Tongue (tissue), 2 donors: ENCODE results near the gene NDRG4. TPM values are rescaled to one million over a fixed set of nuclear protein-coding genes. Genes with fewer than 3 reads are reported as not detected.

Experiments used
- DNase-seq: peaks from one replicate; pipeline ENCODE4 v3.0.0-alpha.2; 2015
- total RNA-seq: library from RNA; depleted of rRNA; stranded (reverse); fragments of >200 nt; gene quantifications from one replicate; pipeline ENCODE4 v1.2.3, GENCODE V29; 2014

The NDRG4 gene
- total RNA-seq: 14.2 TPM

DNA sequence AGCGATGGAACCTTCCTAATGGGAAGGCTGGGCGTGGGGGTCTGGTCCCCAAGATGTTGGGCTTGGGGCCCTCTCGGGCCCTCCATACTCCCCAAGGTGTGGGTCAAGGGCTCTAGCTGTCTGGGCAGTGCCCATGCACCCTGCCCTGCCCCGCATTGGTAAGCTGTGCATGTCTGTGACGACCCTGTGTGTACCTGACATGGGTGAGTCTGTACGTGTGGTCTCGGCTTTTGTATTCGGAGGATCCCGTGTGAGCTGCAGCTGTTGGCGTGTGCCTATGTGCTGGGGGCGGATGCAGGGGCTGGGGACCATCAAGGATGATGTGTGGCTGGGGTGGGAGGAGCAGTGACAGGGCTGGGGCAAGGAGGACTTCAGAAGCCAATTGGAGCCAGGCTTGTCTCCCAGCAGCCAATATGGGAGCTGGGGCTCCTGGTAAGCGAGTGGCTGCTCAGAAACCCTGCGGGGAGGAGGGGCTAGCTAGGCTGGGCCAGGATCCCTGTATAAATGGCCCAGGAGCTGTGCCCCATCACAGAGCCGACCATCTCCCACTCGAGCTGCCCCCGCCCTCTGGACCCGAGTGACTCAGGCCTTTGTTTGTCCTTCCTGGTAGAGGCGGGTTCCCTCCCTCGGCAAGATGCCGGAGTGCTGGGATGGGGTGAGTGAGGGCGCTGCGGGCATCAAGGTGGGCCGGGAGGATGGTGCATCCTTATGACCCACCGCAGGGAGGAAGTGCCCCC is at the start of gene NDRG4:
NDRG4 (plus strand) TSS at position 529 of the 737 bp plus-strand sequence; CDS start at position 635, 106 bp downstream.
- DNase-seq: peak; percentile 88

GRCh38 chr16:58450590-58450989 is 49.4 kb upstream of the NDRG4 start:
- no peak for DNase-seq

GRCh38 chr16:58451265-58451689 is 48.7 kb upstream of the NDRG4 start:
- no peak for DNase-seq

DNA sequence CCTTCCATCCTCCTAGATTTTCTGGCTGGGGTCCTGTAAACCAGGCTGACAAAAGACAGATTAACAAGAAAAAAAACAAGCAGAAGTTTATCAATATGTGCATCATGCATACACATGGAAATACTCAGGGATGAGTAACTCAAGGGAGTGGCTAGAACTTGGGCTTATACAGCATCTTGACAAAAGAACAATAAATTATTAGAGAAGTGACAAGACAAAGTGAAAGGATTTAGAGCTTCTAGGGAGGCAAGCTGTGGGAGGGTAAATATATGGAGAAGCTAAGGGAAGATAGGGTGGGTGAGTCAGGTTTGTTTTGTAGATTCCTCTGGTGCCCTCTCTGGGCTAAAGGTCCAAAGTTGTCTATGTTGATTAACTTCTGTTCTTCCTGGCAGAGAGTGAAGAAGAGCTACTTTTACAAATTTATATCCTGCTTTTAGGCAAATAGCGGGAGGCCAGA is 48.0 kb upstream of the NDRG4 start:
- DNase-seq: no peak

DNA sequence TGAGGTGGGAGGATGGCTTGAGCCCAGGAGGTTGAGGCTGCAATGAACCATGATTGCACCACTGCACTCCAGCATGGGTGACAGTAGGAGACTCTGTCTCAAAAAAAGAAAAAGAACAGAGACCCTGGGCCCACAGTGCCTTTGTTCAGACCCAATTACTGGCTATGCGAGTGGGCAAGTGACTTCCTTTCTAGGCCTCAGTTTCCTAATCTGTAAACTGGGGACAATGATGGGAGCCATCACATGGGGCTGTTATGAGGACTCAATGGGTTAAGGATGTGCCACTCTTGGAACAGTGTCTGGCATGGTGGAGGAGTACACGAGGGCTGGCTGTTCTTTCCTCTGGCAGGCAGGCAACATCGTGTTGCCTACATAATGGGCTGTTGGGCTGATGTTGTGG is 47.3 kb upstream of the NDRG4 start:
- no peak for DNase-seq

- DNase-seq: no peak
Measured at GRCh38 chr16:58454178-58454577, 45.8 kb upstream of the NDRG4 start.

DNA sequence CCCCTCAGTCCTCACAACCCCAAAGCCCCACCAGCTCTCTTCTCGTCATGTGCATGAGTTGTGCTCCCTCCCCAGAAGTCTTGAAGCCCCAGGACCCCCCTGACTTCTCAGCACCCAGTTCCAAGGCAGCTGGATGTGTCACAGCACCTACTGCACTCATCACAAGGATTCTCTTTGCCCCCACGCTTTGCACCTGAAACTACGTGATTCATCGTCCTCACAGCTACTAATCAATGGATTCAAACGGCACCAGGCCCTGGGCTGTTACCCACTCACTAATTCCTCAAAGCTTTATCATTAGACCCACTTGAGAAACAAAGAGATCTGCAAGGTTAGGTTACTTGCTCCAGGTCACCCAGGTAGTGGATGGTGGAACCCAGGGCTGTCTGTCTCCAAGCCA is 45.1 kb upstream of the NDRG4 start:
- DNase-seq: no peak

DNA sequence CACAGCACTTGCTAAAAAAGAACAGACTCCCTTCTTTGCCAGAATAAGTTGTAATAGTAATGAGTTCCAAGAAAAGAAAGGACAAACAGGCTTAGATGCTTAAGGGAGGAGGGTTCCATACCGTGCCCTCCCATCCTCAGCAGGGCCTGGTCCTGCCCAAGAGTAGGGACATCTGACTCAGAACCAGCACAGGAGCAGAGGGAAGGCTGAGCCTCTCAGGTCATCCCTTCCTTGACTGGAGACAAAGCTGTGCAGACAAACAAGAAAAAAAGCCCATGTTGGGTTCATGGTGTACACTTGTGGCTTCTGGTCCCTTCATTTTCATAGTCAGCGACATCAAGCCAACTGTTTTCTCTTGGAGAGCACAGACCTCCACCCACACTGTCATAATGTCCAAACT is 44.2 kb upstream of the NDRG4 start:
- no peak for DNase-seq

DNA sequence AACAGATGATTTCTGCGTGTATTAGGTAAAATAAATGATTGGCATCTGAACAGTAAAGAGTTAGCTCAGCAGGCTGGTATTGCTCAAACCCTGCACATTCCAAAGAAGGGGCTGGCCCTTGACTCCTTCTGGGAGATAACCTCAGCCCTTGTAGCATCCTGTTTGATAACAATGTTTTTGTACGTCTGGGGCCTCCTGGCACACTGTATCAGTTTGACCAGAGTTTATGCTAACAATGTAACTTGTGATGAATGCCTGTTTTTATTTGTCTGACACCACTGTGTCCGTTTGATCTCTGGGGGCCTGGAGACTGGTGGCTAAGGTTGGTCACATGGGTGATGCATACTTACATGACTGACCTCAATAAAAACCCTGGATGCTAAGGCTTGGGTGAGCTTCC is 43.8 kb upstream of the NDRG4 start:
- DNase-seq: no peak

DNA sequence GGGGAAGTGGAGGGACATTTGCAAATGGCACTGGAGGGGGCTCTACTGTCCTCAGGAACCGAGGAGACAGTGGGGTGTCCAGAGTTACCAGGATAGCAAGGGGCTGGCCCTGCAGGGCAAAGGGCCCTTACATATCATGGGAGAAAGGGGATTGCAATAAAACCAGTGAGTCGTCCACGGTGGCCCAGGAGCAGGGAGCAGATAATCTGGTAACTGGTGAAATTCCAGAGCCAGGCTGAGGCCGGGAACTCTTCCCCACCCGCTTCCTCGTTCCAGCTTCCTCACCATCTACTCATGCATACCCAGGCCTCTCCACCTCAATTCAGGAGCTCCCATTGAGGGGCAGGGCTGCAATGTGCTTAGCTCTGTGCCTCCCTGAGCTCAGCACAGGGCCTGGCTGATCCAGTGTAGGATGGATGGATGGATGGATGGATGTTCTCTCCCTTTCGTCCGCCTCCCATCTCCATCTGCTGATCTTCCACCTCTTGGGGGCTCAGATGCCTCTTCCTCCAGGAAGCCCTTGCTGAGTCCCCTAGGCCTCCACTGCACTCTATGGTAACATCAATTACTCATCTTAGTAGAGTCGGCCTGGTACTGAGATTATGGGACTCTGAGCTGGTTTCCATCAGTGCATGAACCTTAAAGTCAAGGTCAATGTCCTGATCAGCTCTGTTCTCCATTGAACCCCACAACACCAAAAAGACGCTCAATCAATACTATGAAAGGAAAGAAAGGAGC is 41.2 kb upstream of the NDRG4 start:
- DNase-seq: no peak

DNA sequence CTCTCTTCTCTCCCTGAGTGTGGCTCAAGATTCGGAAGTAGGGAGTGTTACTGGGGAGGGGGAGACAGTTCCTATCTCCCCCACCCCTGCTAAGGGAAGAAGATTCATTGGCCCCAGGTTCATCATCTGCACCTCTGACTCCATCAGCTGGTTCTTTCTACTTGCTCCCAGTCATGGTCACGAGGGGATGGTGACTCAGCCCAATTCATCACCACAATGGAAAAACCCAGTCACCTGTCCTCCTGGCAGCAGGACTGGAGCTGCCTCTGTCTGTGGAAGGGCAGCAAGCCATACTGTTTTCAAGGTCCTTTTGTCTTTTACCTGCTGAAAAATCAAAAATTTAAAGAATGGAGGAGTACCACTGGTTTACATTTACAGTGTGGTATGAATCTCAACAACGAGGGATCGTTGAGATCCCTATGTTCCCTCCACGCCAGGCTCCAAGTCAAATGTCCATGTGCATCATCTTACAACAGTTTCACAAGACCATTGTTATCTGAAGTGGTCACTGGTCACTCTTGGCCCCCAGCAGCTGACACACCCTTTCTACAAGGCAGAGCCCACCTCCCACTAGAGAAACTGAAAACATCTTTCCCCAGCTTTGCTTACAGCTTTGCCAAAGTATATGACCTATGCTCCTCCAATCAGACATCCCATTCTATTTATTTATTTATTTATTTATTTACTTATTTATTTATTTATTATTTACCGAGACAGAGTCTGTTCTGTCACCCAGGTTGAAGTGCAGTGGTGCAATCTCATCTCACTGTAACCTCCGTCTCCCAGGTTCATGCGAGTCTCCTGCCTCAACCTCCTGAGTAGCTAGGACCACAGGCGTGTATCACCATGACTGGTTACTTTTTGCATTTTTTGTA is 40.4 kb upstream of the NDRG4 start:
- DNase-seq: no peak

DNA sequence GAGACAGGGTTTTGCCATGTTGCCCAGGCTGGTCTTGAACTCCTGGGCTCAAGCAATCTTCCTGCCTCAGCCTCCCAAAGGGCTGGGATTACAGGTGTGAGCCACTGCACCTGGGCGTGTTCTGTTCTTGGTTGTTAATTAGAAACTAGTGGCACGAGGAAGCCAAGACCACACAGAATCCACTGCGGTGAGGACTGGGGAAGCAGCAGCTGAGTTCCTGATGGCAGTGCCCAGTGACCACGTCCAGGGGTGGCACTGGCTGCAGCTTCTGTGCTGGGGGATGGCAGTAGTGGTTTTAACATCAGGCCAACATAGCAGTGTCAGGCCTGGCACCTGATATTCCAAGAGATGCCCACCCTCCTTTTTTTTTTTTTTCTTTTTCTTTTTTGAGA is 39.7 kb upstream of the NDRG4 start:
- no peak for DNase-seq

DNA sequence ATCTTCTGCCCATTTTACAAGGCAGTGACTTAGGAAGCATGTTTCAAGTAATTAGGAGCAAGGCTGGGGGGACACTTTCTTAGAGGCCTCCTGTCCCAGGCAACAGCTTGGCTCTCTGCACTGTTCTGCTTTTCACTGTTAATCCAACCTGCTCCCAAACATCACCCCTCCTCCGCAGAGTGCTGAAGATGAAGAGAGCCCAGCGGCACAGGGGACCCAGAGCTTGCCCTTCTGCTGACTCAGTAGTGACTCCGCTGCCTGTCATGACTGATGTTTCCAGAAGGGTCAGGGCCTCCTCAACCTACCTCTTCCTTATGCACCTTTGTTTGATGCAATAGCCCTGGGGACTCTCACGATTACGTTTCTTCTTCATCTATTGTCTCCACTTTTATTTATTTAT is 38.9 kb upstream of the NDRG4 start:
- DNase-seq: no peak

DNA sequence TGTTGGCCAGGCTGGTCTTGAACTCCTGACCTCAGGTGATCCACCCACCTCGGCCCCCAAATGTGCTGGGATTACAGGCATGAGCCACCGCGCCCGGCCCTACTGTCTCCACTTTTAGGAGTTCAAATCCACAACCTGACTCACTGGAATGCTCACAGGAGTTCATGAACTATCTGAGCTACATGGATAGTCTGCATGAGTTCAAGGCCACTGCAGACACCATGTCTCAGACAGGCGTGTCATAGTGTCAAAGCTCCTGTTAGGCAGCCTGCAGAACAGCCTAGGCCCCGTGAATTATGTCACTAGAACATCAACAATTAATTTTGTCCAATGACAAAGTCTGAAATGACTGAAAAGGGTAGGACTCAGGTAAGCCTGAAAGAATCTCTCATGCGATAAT is 38.3 kb upstream of the NDRG4 start:
- no peak for DNase-seq

- no peak for DNase-seq
Measured at GRCh38 chr16:58462089-58462488, 37.9 kb upstream of the NDRG4 start.

DNA sequence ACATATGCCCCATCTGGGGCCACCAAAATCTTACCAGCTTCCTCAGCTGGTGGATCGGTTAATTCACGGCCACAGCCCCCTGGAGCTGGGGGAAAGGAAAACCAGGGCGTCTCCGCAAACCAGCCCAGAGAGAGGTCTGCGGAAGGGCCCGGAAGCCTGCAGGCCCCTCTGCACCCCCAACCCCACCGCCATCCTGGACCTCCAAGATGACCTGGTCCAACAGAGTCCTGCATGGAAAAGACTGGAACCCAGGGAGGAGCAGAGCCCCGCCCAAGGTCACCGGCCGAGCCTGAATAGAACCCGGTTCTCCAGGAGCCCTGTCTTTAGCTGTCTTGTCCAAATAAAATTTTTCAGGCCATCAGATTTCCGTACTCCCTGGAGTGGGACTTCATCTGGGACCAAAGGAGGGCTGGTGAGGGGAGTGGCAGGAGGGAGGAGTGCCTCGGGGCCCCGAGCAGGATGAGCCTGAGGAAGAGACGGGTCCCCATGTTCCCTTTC is 37.4 kb upstream of the NDRG4 start:
- no peak for DNase-seq

- DNase-seq: peak; percentile 27
Measured at GRCh38 chr16:58462997-58463941, 36.7 kb upstream of the NDRG4 start.

DNA sequence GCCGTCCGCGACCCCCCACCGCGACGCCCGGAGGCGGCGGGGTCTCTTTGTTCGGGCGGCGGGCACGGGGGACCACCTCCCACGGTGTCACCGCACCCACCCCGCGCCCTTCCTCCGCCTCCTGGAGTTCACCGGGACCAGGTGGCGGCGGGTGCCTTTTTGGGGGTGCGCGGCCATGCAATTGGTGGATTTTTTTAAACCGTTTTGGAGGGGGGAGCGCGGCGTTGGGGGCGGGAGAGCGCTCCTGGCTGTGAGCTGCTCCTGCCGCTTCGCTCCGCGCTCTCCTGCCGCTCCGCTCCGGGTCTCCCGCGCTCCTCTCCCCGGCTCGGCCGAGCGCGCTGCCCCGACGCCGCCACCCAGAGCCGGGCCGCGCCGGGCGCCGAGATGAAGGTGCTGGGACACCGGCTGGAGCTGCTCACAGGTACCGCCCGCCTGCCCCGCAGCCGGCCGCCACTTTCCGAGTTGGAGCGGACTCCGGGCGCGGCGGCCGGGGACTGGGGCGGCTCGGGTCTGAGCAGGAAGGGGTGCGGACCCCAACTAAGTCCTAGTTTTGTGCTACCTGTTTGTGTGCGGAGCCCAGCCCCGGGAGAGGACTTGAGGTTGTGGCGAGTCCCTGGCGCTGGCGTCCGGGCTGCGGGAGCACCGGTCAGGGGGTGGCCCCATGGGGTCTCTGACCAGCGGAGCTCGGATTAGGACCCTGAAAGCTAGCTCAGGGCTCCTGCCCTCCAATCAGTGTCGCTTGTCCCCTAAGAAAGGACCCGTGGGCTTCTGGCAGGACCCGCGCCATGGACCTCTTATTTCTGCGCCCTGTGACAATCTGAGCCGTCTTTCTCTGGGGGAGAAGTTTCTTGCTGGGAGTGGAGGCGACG is 35.7 kb upstream of the NDRG4 start:
- peak; percentile 30 for DNase-seq

DNA sequence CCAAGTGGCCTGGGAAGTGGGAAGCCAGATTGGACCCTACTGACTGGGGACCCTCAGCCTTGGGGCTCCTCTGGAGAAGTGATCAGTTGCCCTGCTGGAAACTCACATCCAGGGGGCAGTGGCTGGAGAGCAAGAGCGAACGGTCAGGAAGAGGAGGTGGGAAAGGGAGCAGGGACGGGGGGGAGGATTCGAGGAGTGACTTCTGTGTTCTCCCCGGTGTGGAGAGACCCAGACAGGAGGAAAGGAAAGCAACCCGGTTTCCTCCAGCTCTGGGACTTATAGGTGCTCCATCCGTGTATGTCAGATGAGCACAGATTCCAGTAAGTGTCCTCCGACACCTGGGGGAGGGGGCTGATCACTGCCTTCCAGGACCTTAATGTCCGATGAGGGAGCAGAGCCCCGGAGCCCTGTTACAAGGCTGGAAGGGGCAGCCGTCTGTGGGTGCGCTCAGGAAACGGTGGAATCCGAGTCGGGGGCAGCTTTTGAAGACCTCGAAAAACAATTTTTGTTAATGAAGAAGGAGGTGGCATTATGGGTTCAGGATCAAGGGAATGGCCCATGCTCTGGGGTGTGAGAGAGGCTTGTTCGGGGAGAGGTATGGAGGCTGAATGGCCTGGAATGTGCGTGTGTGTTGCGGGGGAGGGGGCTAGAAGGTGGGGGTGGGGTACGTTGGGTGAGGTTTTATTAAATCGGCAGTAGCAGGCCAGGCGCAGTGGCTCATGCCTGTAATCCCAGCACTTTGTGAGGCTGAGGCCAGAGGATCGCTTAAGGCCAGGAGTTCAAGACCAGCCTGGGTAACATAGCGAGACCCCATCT is 34.8 kb upstream of the NDRG4 start:
- no peak for DNase-seq
